Neuronal stem cell (in vitro differentiated cells): Measurements from ENCODE around the gene KLF9.
A peak's percentile ranks its signal among the peaks of the same experiment; 100 is the strongest.

Source experiments
- DNase-seq: peaks from one replicate; pipeline ENCODE4 v3.0.0-alpha.2; 2013; ENCODE audit warnings: low spot score
- H2AFZ ChIP-seq: one replicate; pipeline ENCODE4 v1.6.1; 2013; ENCODE audit warnings: mild to moderate bottlenecking, low read length, inconsistent platforms
- H2AK5ac ChIP-seq: 2 replicates; pipeline ENCODE4 v1.6.1; 2013; ENCODE audit warnings: low read depth, mild to moderate bottlenecking, inconsistent platforms, low read length, moderate library complexity, mixed read lengths
- H2BK120ac ChIP-seq: 2 replicates; pipeline ENCODE4 v1.6.1; 2013; ENCODE audit warnings: low read depth, mild to moderate bottlenecking, inconsistent platforms, low read length, moderate library complexity, mixed read lengths
- H2BK12ac ChIP-seq: one replicate; pipeline ENCODE4 v1.6.1; 2013; ENCODE audit warnings: low read length, inconsistent platforms
- H2BK15ac ChIP-seq: 2 replicates; pipeline ENCODE4 v1.6.1; 2013; ENCODE audit warnings: mild to moderate bottlenecking, low read length, inconsistent platforms, mixed read lengths
- H2BK5ac ChIP-seq: one replicate; pipeline ENCODE4 v1.6.1; 2013; ENCODE audit warnings: inconsistent platforms, mild to moderate bottlenecking, low read length, moderate library complexity
- H3K14ac ChIP-seq: one replicate; pipeline ENCODE4 v1.6.1; 2013; ENCODE audit warnings: low read length, inconsistent platforms
- H3K18ac ChIP-seq: 2 replicates; pipeline ENCODE4 v1.6.1; 2013; ENCODE audit warnings: low read length, inconsistent platforms
- H3K23ac ChIP-seq: 2 replicates; pipeline ENCODE4 v1.6.1; 2013; ENCODE audit warnings: low read depth, mild to moderate bottlenecking, mixed read lengths, low read length, inconsistent platforms; ENCODE audit not compliant: poor library complexity
- H3K27ac ChIP-seq: replicated peaks from 3 replicates; pipeline ENCODE4 v1.5.1; 2013; ENCODE audit warnings: low read length, inconsistent platforms
- H3K27me3 ChIP-seq, 3 experiments: 2 replicates each; pipeline ENCODE4 v1.6.1; 2013; ENCODE audit warnings: low read length in 3 of 3, mild to moderate bottlenecking in 2 of 3, inconsistent platforms in 1 of 3, low read depth in 1 of 3, mixed read lengths in 1 of 3, moderate library complexity in 1 of 3; ENCODE audit not compliant: control insufficient read depth in 3 of 3, insufficient read depth in 3 of 3
- H3K36me3 ChIP-seq, 2 donors: replicated peaks in 1 of 2; 2 replicates each; pipeline ENCODE4 v1.6.1; 2013; ENCODE audit warnings: low read length in 2 of 2; ENCODE audit not compliant: control insufficient read depth in 2 of 2, insufficient read depth in 2 of 2
- H3K4ac ChIP-seq: 2 replicates; pipeline ENCODE4 v1.6.1; 2013; ENCODE audit warnings: inconsistent platforms, mild to moderate bottlenecking, low read length, moderate library complexity
- H3K4me1 ChIP-seq, 2 donors: 1 replicate in 1 of 2; 2 replicates in 1 of 2; pipeline ENCODE4 v1.6.1; 2013; ENCODE audit warnings: low read length in 2 of 2, low read depth in 1 of 2; ENCODE audit not compliant: control insufficient read depth in 2 of 2, insufficient read depth in 1 of 2
- H3K4me2 ChIP-seq: one replicate; pipeline ENCODE4 v1.6.1; 2013; ENCODE audit warnings: mild to moderate bottlenecking, low read length, inconsistent platforms; ENCODE audit not compliant: insufficient read depth, poor library complexity, severe bottlenecking
- H3K4me3 ChIP-seq, 2 donors: 2 replicates each; pipeline ENCODE4 v1.5.1; 2013; ENCODE audit warnings: low read length in 2 of 2, mild to moderate bottlenecking in 2 of 2, inconsistent platforms in 1 of 2, moderate library complexity in 1 of 2
- H3K79me1 ChIP-seq: one replicate; pipeline ENCODE4 v1.6.1; 2013; ENCODE audit warnings: low read depth, mild to moderate bottlenecking, inconsistent platforms, low read length, moderate library complexity
- H3K9ac ChIP-seq: one replicate; pipeline ENCODE4 v1.6.1; 2013; ENCODE audit warnings: mild to moderate bottlenecking, low read depth, low read length, inconsistent platforms; ENCODE audit not compliant: poor library complexity
- H3K9me3 ChIP-seq, 2 donors: replicated peaks in 1 of 2; 2 replicates each; pipeline versions ENCODE3 to v1.6.1; 2013; ENCODE audit warnings: low read length in 2 of 2, mild to moderate bottlenecking in 2 of 2, inconsistent platforms in 1 of 2, low read depth in 1 of 2, mixed read lengths in 1 of 2, moderate library complexity in 1 of 2; ENCODE audit not compliant: control insufficient read depth in 2 of 2, insufficient read depth in 1 of 2
- H4K8ac ChIP-seq: one replicate; pipeline ENCODE4 v1.6.1; 2013; ENCODE audit warnings: low read depth, mild to moderate bottlenecking, inconsistent platforms, low read length, moderate library complexity
- H4K91ac ChIP-seq: one replicate; pipeline ENCODE4 v1.6.1; 2013; ENCODE audit warnings: low read length, low read depth, mild to moderate bottlenecking, inconsistent platforms; ENCODE audit not compliant: poor library complexity
- WGBS, 2 donors: extraction: QIAGEN DNeasy Blood & Tissue Kit; methylation state at CpG; one replicate each; pipeline ENCODE4 v1.1.7; 2013; ENCODE audit warnings: missing lambda C conversion rate in 2 of 2, mixed read lengths in 1 of 2; ENCODE audit not compliant: insufficient read length in 2 of 2, insufficient replicate concordance in 1 of 2; ENCODE audit errors: extremely low coverage in 2 of 2; 5-methylcytosine and 5-hydroxymethylcytosine counted together

KLF9 gene

DNA sequence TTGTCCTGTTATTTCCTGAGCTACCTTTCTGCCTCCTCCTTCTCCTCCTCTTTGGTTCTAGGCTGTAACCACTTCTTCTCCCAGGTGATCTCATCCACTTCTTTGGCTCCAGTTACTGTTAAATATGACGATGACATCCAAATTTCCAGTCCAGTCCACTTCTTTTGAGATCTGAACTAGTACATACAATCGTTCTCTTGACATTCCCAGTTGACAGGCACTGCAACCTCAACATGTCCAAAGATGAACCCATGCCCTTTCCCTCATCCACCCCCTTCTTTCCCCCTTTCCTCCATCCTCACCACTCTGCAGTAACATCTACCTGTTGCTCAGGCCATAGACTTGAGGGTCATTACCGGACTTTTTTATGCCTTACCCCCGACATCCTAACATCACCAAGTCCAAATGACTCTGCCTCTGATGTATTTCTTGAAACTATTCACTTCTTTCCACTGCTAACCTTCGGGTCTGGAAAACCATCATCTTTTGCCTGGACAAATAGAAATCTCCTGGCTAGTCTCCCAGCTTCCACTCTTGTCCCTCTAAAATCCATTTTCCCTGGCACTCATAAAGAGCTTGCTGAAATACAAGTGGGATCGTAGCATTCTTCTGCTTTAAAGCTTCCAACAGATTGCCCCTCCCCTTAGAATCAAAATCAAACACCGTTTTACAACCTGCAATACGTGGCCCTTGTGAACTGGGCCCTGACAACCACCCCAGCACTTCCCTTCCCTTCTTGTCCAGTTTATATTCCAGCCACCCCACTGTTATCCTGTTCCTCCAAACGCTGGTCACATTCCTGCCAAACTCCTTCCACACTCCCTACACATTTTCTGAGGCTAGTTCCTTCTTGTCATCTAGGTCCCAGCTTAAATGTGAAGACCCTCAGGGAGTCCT, 31.5 kb downstream of the KLF9 start:
- Histone ChIP-seq H3K4me3 (no peak overlapping the region), H3K14ac (no peak overlapping the region), H2BK120ac (no peak overlapping the region), H3K4ac (no peak overlapping the region), H3K4me2 (no peak overlapping the region), H3K23ac (no peak overlapping the region), H3K9ac (no peak overlapping the region), H4K8ac (no peak overlapping the region), H3K27ac (no peak overlapping the region), H4K91ac (no peak overlapping the region), H3K27me3 (no peaks in the 10 kb centered on the region), H2BK15ac (no peak overlapping the region), H2AFZ (no peak overlapping the region), H3K18ac (no peak overlapping the region), H2BK12ac (no peak overlapping the region), H3K9me3 (no peaks in the 10 kb centered on the region), H3K4me1 (no peaks in the 10 kb centered on the region), H3K36me3 (no peaks in the 10 kb centered on the region), H2AK5ac (no peak overlapping the region), H2BK5ac (no peak overlapping the region), H3K79me1 (peaks cover 2% of the 10 kb centered on the region)
- no CpG with 5 or more reads among the region's 9 CpGs for WGBS, 2 donors
- DNase-seq = no peak

DNA sequence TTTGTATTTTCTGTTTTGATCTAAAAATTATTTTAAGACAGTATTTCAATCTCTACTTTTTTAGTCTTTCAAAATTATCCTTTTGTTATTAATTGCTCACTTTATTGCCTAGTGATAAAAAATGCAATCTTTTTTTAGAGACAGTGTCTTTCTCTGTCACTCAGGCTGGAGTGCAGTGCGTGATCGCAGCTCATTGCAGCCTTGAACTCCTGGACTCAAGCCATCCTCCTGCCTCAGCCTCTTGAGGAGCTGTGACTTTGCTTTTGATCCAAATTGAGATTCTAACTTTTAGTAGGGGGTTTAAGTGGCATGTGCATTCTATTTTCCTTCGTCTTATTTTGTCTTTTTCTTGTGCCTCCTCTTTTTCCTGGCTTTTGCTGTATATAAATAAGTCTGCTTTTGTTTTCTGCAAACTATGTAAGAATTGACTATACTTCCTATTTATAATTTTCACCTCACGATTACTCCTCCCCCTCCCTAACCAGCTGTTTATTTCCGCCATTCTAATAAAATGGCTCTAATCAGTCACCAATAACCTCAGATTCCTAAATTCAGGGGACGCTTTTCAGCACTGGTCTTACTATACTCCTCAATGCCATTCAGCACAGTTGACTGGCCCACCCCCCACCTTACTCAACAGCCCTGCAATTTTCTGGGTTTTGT, 32.3 kb downstream of the KLF9 start:
- Histone ChIP-seq H3K4ac (no peak overlapping the region), H3K79me1 (peaks cover 2% of the 10 kb centered on the region), H3K9ac (no peak overlapping the region), H3K14ac (no peak overlapping the region), H3K18ac (no peak overlapping the region), H3K36me3 (no peaks in the 10 kb centered on the region), H2BK5ac (no peak overlapping the region), H2AK5ac (no peak overlapping the region), H3K27ac (no peak overlapping the region), H2BK120ac (no peak overlapping the region), H3K4me2 (no peak overlapping the region), H3K27me3 (no peaks in the 10 kb centered on the region), H3K23ac (no peak overlapping the region), H2AFZ (no peak overlapping the region), H2BK12ac (no peak overlapping the region), H3K4me3 (no peak overlapping the region), H3K4me1 (no peaks in the 10 kb centered on the region), H4K8ac (no peak overlapping the region), H4K91ac (no peak overlapping the region), H2BK15ac (no peak overlapping the region), H3K9me3 (no peaks in the 10 kb centered on the region)
- 100% methylated on average over 1 of the region's 6 CpGs; no CpG with 5 or more reads in 1 of the 2 donors for WGBS, 2 donors
- DNase-seq = no peak

GRCh38 chr9:70374962-70375618, 39.4 kb downstream of the KLF9 start:
- H2BK15ac ChIP-seq = no peak overlapping the region
- H3K27me3 ChIP-seq = no peaks in the 10 kb centered on the region
- no peak for DNase-seq
- H3K4me3 ChIP-seq = no peak overlapping the region
- H3K4ac ChIP-seq = no peak overlapping the region
- no peak overlapping the region for H3K18ac ChIP-seq
- no peaks in the 10 kb centered on the region for H3K9me3 ChIP-seq
- H4K8ac ChIP-seq = no peak overlapping the region
- H2AK5ac ChIP-seq = no peak overlapping the region
- no peak overlapping the region for H3K27ac ChIP-seq
- H3K79me1 ChIP-seq = peaks cover 2% of the 10 kb centered on the region
- H3K36me3 ChIP-seq = no peaks in the 10 kb centered on the region
- no peak overlapping the region for H4K91ac ChIP-seq
- H2BK120ac ChIP-seq = no peak overlapping the region
- H2BK12ac ChIP-seq = no peak overlapping the region
- no peak overlapping the region for H3K14ac ChIP-seq
- no peak overlapping the region for H2BK5ac ChIP-seq
- H3K4me2 ChIP-seq = no peak overlapping the region
- peak overlapping the region; percentile 68 for H2AFZ ChIP-seq
- no peak overlapping the region for H3K23ac ChIP-seq
- no peak overlapping the region for H3K9ac ChIP-seq
- no peaks in the 10 kb centered on the region for H3K4me1 ChIP-seq
- no CpG with 5 or more reads among the region's 17 CpGs for WGBS, 2 donors
